HepG2 (cell line): ENCODE data around the gene NXN. TPM values are rescaled to one million over a fixed set of nuclear protein-coding genes. Genes with fewer than 3 reads are reported as not detected.

Experiments used
- CREBL2 ChIP-seq: sonication (generic); formaldehyde crosslinking; IDR thresholded peaks from 2 replicates; pipeline ENCODE4 v1.8.1; 2023; ENCODE audit warnings: missing genetic modification reagents, mild to moderate bottlenecking, borderline replicate concordance
- EED ChIP-seq: sonication (generic); formaldehyde crosslinking; IDR thresholded peaks from 2 replicates; pipeline ENCODE4 v1.5.0; 2020; ENCODE audit warnings: mild to moderate bottlenecking, missing genetic modification reagents
- FOXK2 ChIP-seq: fragments of 450-650 bp; IDR thresholded peaks from 2 replicates; pipeline ENCODE4 v1.6.1; 2016
- GPN1 ChIP-seq: sonication (generic); formaldehyde crosslinking; IDR thresholded peaks from 2 replicates; pipeline ENCODE4 v1.5.1; 2020; ENCODE audit warnings: missing genetic modification reagents, borderline replicate concordance
- HMG20B ChIP-seq: conservative IDR thresholded peaks from 2 replicates; pipeline ENCODE4 v1.6.1; 2016; ENCODE audit warnings: missing genetic modification reagents, missing compliant biosample characterization
- HMGXB4 ChIP-seq, 2 experiments: sonication (generic) in 1 of 2; formaldehyde crosslinking in 1 of 2; IDR thresholded peaks; 2 replicates each; pipeline versions ENCODE4 v1.4.0 to v1.6.1; 2018 to 2020; ENCODE audit warnings: missing genetic modification reagents in 2 of 2, borderline replicate concordance in 1 of 2, low read depth in 1 of 2, mild to moderate bottlenecking in 1 of 2, missing biosample characterization in 1 of 2
- HNF4G ChIP-seq, 2 experiments: sonication (generic) in 1 of 2; formaldehyde crosslinking in 1 of 2; IDR thresholded peaks; 2 replicates each; pipeline versions ENCODE4 v1.4.0 to v1.6.1; 2011 to 2020; ENCODE audit warnings: borderline replicate concordance in 2 of 2, low read depth in 2 of 2, mild to moderate bottlenecking in 2 of 2, low read length in 1 of 2, missing genetic modification reagents in 1 of 2, moderate library complexity in 1 of 2
- LBX2 ChIP-seq: sonication (generic); formaldehyde crosslinking; IDR thresholded peaks from 2 replicates; pipeline ENCODE4 v1.5.0; 2020; ENCODE audit warnings: missing genetic modification reagents, mild to moderate bottlenecking, borderline replicate concordance
- MEIS1 ChIP-seq: sonication (generic); formaldehyde crosslinking; IDR thresholded peaks from 2 replicates; pipeline ENCODE4 v1.9.0; 2021; ENCODE audit warnings: mild to moderate bottlenecking, missing genetic modification reagents, moderate library complexity, borderline replicate concordance
- MYPOP ChIP-seq: sonication (generic); formaldehyde crosslinking; IDR thresholded peaks from 2 replicates; pipeline ENCODE4 v1.8.1; 2023; ENCODE audit warnings: mild to moderate bottlenecking, moderate library complexity, missing genetic modification reagents
- REST ChIP-seq, 2 experiments: IDR thresholded peaks; 2 replicates each; pipeline ENCODE4 v1.6.1; 2011 to 2012; ENCODE audit warnings: low read length in 2 of 2, borderline replicate concordance in 1 of 2, low read depth in 1 of 2, mild to moderate bottlenecking in 1 of 2, moderate library complexity in 1 of 2
- SOX13 ChIP-seq, 3 experiments: fragments of 450-650 bp in 1 of 3; sonication (generic) in 1 of 3; formaldehyde crosslinking in 1 of 3; IDR thresholded peaks in 2 of 3; conservative IDR thresholded peaks in 1 of 3; 2 replicates each; pipeline versions ENCODE4 v1.5.0 to v1.6.1; 2016 to 2020; ENCODE audit warnings: antibody characterized with exemption in 1 of 3, mild to moderate bottlenecking in 1 of 3, missing compliant biosample characterization in 1 of 3, missing genetic modification reagents in 1 of 3, moderate library complexity in 1 of 3
- SP2 ChIP-seq: sonication (generic); formaldehyde crosslinking; IDR thresholded peaks from 2 replicates; pipeline ENCODE4 v1.5.1; 2020; ENCODE audit warnings: mild to moderate bottlenecking, missing genetic modification reagents
- STAT5B ChIP-seq: sonication (generic); formaldehyde crosslinking; IDR thresholded peaks from 2 replicates; pipeline ENCODE4 v1.4.0; 2020; ENCODE audit warnings: missing genetic modification reagents
- ZIK1 ChIP-seq: sonication (generic); formaldehyde crosslinking; IDR thresholded peaks from 2 replicates; pipeline ENCODE4 v1.5.0; 2020; ENCODE audit warnings: mild to moderate bottlenecking, low read depth, missing genetic modification reagents, borderline replicate concordance
- ZNF264 ChIP-seq: sonication (generic); formaldehyde crosslinking; IDR thresholded peaks from 2 replicates; pipeline ENCODE4 v1.4.0; 2020; ENCODE audit warnings: missing genetic modification reagents
- ZNF34 ChIP-seq: sonication (generic); formaldehyde crosslinking; IDR thresholded peaks from 2 replicates; pipeline ENCODE4 v1.4.0; 2020; ENCODE audit warnings: mild to moderate bottlenecking, missing genetic modification reagents, borderline replicate concordance
- ZNF572 ChIP-seq: sonication (generic); formaldehyde crosslinking; IDR thresholded peaks from 2 replicates; pipeline ENCODE4 v1.5.1; 2020; ENCODE audit warnings: mild to moderate bottlenecking, missing genetic modification reagents
- polyA plus RNA-seq, 8 experiments: library from polyadenylated mRNA; depleted of rRNA in 3 of 8; stranded (reverse) in 7 of 8; unstranded in 1 of 8; fragments of >200 nt; fragmentation: Illumina TruSeq in 4 of 8; extraction: Trizol in 4 of 8; gene quantifications; 2 replicates each; pipeline versions ENCODE4 v1.2.1 to v1.2.3, GENCODE V29; 2011 to 2016; ENCODE audit warnings: low read depth in 4 of 8, missing spikeins in 1 of 8, mixed read lengths in 1 of 8; ENCODE audit not compliant: insufficient read depth in 1 of 8
- total RNA-seq, 5 experiments: library from RNA; depleted of rRNA; stranded (reverse); fragments of >200 nt; fragmentation: Illumina TruSeq; extraction: Trizol; gene quantifications; 2 replicates each; pipeline ENCODE4 v1.2.3, GENCODE V29; 2016; ENCODE audit warnings: low read depth in 1 of 5

The NXN gene
- total and polyA plus RNA-seq, 2 of the 13 experiments (the other 11 are each of a cell fraction or from before 2014, with no cell fraction given), result 22.2 to 24.3 TPM

GRCh38 chr17:930258-930657 lies 49.3 kb downstream of the NXN start (continued):
- TF ChIP-seq MYPOP (CRISPR knock-in tag), result peak; percentile 48; the same call in 1 of the 2 replicates
- TF ChIP-seq HMGXB4 (CRISPR knock-in tag; IDR thresholded peaks at IDR 0.05; ENCODE audit: borderline replicate concordance in 1 of 2, low read depth in 1 of 2), result no peak; a peak in 2 of 4 replicates
- TF ChIP-seq ZIK1, result no peak
- TF ChIP-seq REST (IDR thresholded peaks at IDR 0.05; ENCODE audit: borderline replicate concordance in 1 of 2, low read depth in 1 of 2, low read length in 2 of 2), result peak in 1 of 2 experiments; percentile 79; a peak in 2 of 4 replicates
- peak; percentile 80 for TF ChIP-seq HMG20B (CRISPR knock-in tag)
- peak; percentile 86; the same call in 1 of the 2 replicates for TF ChIP-seq MEIS1 (CRISPR knock-in tag)
- TF ChIP-seq HNF4G (IDR thresholded peaks at IDR 0.05; ENCODE audit: borderline replicate concordance, low read depth, low read length), result peak; percentile 46; the same call in 1 of the 2 replicates
- TF ChIP-seq HNF4G (CRISPR knock-in tag; IDR thresholded peaks at IDR 0.05; ENCODE audit: borderline replicate concordance, low read depth), result no peak
- TF ChIP-seq STAT5B, result 0 out of 2 replicates have a peak, but pooled peaks have one; percentile 14
- TF ChIP-seq CREBL2, result no peak
- no peak for TF ChIP-seq ZNF572
- no peak for TF ChIP-seq EED (CRISPR knock-in tag)
- peak; percentile 78 for TF ChIP-seq ZNF264 (CRISPR knock-in tag)
- TF ChIP-seq FOXK2, result peak; percentile 98
- TF ChIP-seq GPN1 (CRISPR knock-in tag), result no peak
- no peak for TF ChIP-seq LBX2 (CRISPR knock-in tag)
- TF ChIP-seq SOX13 (IDR thresholded peaks at IDR 0.05), result peak; percentile 100
- TF ChIP-seq SOX13 (CRISPR knock-in tag; conservative IDR thresholded peaks at IDR 0.05 in 1 of 2, IDR thresholded peaks at IDR 0.05 in 1 of 2), result peak in 1 of 2 experiments; percentile 100; a peak in 2 of 4 replicates
- TF ChIP-seq ZNF34 (CRISPR knock-in tag), result no peak
- no peak for TF ChIP-seq SP2 (CRISPR knock-in tag)
